HG02763 (cell line): Measurements from ENCODE around the gene SGPP2.
A peak's percentile ranks its signal among the peaks of the same experiment; 100 is the strongest.

ENCODE experiments used
- ATAC-seq: cut with Tn5 transposase; IDR thresholded peaks from one replicate; pipeline ENCODE4 v1.9.1; 2021; ENCODE audit warnings: mild to moderate bottlenecking, moderate library complexity; ENCODE audit not compliant: unreplicated experiment

SGPP2 gene

DNA sequence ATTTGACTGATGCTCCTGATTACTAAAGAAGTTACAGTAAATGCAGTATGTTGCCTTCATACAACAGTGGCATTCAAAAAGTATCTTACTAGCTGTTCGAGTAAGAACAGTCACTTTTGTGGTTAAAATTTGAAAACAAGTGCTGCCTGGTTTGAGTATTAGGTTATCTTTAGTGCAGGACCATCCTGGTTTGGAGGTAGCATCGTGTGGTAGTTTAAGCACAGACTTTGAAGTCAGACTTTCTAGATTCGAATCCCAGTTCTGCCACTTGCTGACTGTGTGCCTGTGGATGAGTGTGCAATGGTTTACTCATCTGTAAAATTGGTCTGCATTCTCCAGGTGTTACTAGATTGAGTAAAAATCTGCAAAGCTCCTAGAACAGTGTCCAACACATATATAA lies 96.8 kb downstream of the SGPP2 start:
- ATAC-seq, result peak; percentile 55

DNA sequence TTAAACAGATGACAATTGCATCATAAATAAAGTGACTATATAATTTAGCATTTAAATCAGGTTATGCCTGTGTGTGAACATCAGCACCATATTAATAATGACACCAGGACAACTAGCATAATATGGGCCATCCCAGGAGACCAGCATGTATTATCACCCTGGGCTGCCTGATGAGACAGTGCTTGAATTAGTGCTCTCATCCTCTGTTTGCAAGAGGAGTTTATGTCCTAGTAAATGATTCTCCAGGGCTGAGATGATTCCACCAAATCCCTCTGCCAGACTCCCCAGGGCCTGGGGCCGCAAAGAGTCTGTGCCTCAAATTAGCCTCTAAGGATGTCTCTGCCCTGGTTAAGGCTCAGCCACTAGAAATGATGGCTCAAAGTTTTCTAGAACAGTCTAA lies 97.7 kb downstream of the SGPP2 start:
- ATAC-seq, result no peak

DNA sequence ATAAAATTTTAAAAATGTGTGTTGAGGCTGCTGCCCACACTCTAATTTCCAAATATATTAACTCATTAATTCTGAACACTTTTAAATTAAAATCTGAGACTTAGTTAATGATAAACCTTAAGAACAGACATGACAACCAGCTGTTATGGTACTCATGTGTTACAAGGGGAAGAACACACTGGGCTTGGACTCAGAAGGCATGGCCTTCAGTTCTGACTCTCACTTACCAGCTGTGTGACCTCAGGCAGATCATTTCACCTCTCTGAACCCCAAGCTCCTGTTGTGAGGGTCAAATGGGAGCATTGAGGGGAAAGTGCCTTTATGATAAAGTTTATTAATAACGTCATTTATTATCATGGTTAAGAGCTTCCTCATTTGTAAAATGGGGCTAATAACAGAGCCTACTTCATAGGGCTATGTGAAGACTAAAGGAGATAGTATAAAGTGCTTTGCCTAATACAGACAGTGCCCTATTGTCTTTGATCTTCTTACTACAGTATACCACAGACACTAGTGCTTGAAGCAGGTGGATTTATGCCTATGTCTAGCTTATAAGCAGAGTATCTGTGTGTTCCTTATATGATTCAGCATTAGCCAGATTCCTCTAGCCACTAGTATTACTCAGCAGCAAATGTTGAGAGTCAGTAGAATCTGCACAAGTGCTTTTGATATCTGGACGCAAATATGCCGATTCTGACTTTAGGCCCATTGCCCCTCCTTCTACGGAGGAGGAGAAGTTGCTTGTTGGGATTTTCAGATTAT lies 99.6 kb downstream of the SGPP2 start:
- ATAC-seq, result no peak

DNA sequence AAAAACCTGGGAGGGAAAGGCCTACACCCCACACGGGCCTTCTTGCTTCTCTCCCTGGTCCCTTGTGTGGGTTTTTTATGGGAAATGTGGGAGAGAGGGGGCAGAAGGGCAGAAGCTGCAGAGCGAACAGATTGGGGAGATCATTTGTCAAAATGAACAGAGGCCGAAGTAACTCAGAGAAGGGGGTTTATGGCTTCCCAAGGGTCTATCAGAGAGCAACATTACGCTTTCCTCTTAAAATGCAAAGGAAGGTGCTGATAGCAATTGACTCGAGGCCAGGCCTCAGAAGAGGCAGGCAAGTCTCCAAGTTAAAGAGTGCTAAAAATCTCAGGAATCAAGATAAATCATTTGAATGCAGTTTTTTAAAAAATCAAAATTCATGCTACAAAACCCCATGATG lies 101.5 kb downstream of the SGPP2 start:
- ATAC-seq, result no peak

DNA sequence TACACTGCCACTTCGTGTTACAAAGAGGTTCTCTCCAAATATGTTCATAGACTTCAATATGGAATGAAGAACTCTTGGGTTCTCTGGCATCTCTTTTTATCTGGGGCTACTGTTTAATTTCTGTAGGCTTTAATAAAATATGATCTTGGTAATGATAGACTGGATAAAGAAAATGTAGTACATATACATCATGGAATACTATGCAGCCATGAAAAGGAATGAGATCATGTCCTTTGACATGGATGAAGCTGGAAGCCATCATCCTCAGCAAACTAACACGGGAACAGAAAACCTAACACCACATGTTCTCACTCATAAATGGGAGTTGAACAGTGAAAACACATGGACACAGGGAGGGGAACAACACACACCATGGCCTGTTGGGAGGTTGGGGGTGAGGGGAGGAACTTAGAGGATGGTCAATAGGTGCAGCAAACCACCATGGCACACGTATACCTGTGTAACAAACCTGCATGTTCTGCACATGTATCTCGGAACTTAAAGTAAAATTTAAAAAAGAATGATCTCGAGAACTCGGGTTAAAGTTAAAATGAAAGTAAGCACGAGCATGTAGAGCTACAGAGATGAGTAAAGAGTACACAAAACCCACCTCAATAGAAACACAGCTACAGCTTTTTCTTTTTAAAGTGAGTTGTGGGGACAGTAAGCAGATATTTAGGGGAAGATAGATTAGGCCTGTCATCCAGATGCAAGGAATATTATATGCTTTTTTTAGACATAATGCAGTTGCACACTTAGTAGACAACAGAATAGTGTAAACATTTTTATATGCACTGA lies 102.3 kb downstream of the SGPP2 start:
- ATAC-seq, result no peak

DNA sequence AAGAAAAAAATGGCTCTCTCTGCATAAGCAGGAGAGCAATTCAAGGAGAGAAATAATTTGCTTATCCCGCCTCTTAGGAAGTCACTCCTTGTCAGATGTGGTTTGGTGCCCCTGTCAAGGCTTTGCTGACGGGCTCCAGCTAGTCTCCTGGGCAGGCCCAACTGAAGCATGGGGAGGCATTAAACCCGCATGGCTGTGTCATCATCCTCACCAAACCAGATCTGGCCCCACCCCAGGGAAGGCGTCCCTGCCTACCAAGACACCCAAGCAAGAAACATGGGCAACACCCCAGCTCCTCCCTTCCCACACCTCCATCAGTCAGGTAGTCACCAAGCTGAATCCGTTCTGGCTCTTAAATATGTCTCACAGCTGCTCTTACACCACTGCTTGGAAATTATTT lies 108.0 kb downstream of the SGPP2 start:
- ATAC-seq, result no peak

DNA sequence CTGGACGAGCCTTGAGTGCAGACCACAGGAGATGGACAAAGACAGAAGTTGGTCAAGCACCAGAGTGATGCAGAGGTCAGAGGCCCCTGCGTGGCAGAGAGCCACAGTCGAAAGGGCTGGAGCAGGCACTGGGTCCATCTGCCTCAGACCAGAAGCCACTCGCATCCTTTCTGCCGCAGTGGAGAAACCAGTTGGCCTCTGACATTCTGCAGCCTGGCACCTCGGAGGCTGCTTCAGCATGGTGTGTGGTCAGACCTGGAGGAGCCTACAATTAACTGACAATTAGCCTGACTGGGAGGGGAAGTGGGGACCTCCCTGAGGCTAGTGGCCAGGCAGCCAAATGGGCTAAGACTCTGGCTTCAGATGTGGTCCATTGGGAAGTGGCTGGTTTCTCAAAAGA lies 111.1 kb downstream of the SGPP2 start:
- ATAC-seq, result no peak

DNA sequence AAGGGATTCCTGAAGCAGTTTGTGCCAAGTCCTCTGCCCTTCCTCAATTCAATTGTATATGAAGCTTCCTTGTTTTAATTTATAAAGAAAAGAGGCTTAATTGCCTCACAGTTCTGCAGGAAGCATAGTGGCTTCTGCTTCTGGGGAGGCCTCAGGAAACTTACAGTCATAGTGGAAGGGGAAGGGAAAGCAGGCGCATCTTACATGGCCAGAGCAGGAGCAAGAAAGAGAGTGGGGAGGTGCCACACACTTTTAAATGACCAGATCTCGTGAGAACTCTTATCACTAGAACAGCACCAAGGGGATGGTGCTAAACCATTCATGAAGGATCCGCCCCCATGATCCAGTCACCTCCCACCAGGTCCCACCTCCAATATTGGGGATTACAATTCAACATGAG lies 114.2 kb downstream of the SGPP2 start:
- no peak for ATAC-seq

DNA sequence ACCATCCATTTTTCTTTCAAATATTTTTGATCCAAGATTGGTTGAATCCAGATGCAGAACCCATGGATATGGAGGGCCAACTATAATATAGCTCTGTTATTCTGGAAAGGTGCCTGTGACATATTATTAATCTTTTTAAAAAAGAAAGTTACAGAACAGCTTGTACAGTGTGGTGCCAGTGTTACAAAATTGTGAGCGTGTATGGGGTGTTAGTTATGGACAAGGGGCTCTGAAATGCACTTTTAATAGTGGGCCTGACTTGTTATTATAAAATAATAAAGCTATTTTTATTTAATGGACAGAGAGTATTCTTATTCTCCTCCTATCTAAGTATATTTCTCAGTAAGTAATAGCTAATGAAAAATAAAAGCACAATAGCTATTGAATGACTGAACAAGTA lies 120.3 kb downstream of the SGPP2 start:
- no peak for ATAC-seq

DNA sequence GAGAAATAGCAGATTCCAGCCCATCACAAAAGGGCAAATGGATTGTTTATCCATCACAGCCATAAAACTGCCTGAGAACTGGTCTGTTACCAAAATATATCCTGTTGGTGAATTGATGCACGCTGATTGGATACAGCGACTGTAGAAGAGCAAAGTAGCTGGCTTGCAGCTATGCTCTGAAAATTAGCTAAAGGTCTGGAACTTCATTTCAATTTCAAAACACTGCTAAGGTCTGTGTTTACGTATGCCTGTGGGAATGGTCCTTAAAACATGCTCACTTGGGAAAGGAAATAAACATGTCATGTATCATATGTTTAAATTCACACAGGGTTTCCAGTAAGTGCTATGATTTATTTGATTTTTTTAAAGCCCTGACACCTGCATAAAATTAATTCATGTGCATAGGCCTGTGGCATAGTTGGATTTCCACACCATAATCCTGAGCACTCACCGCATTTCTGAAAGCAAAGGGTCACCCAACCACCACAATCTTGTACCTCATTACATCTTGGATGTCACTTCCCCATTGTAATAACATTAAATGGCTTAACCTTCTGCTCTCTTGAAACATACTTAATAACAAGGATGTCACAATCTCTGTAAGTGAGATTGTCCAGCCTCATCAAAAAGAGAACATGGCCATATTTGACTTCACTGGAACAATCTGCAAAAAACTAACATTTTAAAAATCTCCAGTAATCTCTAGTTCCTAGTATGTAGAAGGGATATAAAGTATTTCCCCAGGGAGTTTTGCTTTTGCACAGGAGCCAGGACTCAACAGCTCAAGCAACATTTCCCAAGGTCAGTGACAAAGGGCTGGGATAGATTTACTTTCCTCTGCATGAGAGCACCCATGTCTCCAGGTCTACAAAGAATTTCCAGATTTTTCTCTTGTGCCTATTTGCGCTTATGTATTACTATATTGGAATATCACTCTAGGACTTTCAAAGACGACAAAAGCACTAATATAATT lies 121.8 kb downstream of the SGPP2 start:
- no peak for ATAC-seq

DNA sequence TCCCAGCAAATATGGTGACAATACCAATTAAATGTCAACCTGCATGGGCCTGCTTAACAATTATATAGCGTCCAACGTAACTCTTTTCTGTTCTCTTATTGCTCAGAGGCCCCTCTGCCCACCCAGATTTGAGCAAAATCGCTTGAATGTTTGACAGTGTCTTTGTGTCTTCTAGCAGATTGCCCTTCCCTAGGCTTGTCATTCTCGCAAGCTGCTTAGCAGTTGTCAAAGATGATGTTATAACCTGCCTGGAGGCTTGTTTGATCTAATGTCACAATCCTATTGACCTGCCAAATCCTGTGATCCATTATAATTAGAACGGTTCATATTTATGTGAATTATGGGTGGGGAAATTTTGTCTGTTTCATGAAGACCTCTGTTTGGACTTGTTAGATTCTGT lies 122.7 kb downstream of the SGPP2 start:
- ATAC-seq, result no peak

DNA sequence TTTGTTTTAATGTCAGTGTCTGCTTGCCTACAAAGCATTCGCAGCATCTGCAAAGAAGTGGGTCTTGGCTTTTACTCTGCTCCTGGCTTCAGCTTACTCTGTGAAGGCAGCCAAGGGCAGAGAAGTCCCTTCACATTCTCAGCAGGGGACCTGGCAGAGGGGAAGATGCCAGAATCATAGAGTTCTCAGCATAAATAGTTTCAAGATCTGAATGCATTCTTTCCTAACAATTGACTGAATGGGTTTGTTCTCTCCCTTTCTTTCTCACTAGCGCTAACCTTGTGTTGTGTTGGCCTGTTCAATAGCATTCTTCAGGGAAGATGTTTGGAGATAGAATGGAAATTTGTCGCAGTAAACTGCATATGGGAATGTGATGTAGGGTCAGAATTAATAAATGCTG lies 124.6 kb downstream of the SGPP2 start:
- ATAC-seq, result no peak

DNA sequence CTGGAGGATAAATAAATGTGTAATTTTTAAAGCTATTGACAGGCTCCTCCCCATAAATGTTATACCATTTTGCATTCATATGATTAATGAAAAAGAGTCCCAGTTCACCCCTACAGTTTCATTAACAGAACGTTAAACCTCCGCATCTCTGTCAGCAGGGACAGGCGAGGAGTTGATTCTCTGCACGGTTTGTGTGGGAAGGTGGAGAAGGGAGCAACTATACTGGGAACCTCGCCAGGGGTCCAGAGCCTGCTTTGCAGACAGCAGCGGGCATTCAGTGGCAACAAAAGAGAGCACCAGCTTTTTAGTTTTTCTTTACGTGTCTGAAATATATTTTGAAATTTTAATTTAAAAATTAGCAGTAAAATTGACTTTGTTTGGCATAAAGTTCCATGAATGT lies 130.2 kb downstream of the SGPP2 start:
- ATAC-seq, result no peak

DNA sequence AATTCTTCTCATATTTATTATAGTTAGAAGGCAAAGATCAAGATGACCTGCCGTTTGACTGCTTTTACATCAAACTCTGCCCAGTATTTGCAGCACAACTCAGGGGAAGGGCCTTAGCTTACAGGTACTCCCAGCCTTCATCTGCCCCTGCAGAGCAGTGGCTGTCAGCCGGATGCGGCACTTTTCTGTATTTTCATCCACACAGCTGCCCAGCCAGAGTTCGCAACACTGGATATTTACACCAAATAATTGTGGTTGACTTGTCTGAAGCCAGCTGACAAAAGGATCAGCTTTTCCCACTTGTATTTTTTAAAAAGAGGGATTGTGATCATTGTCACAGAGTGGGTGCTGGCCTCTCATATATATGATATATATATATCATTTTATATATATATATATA lies 136.8 kb downstream of the SGPP2 start:
- ATAC-seq, result no peak

DNA sequence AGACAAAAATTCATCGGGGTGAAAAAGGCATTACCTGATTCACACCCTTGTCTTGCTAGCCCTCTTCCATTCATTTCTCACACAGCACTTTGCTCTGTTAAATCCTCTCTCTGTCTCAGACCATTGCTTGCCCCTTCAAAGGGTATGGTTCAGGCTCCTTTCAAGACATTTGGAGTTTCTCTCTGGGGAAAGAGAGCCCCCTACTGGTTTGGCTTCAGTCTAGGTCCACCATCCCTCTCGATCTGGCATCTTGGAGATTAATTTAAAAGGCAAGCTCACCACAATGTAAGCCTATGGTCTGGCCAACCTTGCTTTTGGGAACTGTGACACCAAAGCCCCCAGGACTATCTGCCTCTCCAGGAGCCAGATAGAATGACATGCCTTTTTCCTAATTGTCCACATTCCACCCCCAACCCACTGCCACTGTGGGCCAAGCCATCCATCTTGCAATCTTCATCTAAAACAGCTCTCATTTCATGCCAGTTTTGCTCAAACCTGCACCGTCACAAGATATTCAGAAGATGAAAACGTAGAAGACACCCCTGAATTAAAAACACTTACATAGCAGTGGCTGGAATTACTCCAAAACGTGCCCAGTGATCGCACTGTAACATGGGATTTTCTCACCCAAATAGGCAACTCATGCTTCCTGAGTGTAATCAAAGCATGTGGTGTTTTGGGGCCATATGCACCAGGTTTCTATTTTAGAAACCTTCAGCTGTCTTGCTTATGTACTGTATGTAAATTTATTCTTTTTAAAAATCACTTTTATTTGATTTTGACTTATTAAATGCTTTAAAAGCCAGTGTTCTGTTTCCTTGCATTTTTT lies 137.7 kb downstream of the SGPP2 start:
- ATAC-seq, result peak; percentile 75

DNA sequence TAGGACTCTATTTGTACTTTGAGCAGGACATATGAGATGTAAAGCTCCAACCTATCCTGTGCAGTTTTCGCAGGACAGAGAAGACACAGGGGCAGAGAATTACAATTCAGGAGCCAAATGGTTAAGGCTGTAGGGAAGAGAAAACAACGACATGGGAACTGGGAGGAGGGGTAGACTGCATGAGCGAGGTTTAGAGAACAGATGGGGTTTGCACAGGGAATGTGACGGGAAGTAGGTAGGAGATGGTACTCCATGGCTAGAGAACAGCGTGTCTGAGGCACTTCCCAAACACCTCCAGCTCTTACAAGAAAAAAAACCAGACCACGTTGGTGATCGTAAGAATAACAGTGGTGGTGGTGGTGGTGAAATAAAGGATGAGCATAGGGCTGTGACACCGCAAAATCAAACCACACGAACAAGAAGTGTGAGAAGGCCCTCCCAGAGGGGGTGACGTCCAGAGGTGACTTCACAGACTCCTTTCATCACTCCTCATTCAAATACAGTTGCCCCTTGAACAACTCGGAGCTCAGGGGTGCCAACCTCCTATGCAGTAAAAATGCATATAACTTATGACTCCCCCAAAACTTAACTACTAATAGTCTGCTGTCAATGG lies 138.9 kb downstream of the SGPP2 start:
- no peak for ATAC-seq

DNA sequence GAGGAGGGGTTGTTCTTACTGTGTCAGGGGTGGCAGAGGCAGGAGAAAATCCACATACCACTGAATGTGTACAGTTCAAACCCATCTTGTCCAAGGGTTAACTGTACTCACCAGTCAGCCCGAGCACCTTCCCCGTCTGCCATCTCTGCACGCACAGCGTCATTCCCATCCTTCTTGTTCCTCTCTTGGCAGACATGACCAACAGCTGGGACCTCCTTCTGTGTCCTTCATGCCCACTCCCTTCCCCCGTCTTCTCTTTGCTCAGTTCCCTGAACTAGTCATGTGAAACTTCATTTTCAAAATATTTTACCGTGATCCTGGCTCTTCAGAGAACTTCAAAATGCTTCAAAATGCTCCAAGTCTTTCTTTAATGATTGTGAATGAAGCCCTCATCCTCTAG lies 139.6 kb downstream of the SGPP2 start:
- ATAC-seq, result no peak

DNA sequence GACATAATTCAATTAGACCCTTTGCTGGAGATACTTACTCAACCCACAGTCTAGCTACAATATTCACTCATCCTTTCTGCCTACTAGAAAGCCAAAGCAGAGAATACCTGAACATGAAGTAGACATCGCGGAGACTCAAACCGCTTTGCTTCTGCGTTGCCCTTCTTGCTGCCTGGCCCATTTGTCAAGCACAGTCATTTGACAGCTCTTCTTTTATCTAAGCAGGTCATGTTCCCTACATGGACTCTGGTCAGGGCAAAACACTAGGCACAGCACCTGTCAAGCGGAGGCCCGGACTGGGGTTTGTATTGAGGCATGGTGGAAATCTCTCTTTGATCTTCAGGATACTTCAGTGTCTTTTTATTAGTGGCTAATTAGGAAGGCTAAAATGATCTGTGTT lies 141.9 kb downstream of the SGPP2 start:
- no peak for ATAC-seq

DNA sequence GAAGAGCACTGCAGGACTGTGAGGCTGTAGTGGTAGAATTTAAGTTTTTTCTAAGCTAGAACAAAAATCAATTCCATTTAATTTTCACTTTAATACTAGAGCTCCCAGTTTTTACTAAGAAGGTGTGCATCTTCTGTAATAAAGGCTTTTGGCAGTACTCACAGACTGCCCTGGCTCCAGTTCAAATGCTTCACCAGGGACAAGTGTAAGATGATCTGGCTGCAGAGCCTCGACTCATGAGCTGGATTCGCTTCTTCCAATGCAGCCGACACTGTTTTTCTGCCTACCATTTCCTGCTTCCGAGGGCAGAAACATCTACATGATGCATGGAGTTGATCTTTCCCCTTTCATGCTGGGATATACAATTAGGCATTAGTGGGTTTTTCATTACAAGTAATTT lies 144.5 kb downstream of the SGPP2 start:
- ATAC-seq, result no peak

DNA sequence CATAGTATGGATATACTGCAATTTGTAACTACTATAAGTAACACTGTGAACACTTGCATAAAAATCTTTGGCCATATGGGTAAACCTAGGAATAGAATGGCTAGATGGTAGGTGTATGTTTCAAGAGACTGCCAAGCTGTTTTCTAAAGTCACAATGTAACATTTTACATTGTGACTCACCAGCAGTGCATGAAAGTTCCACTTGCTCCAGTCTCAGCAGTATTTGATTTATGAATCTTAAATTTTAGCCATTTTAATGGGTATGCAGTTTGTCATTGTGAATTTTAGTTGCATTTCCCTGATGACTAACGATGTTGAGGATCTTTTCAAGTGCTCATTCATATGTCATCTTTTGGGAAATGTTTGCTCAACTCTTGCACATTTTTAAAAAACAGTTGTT lies 145.5 kb downstream of the SGPP2 start:
- no peak for ATAC-seq
